Erythroblast (primary cell): ENCODE measurements around the gene PRSS3.
"Not testable (repeated sequence)": the region's sequence is repeated elsewhere in the genome, so short reads cannot be mapped to it uniquely, and the experiment has no call there.

Source experiments
- DNase-seq, 2 experiments: peaks; one replicate each; lab custom pipeline; 2025; lab: John Stamatoyannopoulos, UW
- GATA1 ChIP-seq: IDR thresholded peaks from 2 replicates; pipeline ENCODE4 v1.6.1; 2011; ENCODE audit warnings: low read depth, mild to moderate bottlenecking, control low read depth, low read length, moderate library complexity
- POLR2A ChIP-seq: IDR thresholded peaks from 2 replicates; pipeline ENCODE4 v1.6.1; 2011; ENCODE audit warnings: mild to moderate bottlenecking, low read length

The PRSS3 gene

DNA sequence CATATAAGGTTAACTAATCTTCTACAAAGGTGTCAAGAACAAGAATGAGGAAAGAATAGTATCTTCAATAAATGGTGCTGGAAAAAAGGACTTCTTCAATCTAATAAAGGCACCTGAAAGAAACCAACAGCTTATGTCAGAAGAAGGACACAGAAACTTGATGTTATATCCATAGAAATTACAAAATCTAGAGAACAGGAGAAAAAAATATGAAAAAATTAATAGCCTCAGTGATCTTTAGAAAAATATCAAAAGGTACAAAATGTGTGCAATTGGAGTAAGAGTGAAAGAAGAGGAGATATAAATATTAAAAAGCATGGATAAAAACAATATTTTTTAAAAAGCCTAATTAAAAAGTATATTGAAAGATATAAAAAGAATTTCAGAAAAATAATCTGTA is 18.8 kb upstream of the PRSS3 start:
- TF ChIP-seq GATA1 (no peak), POLR2A (no peak)
- no peak for DNase-seq

DNA sequence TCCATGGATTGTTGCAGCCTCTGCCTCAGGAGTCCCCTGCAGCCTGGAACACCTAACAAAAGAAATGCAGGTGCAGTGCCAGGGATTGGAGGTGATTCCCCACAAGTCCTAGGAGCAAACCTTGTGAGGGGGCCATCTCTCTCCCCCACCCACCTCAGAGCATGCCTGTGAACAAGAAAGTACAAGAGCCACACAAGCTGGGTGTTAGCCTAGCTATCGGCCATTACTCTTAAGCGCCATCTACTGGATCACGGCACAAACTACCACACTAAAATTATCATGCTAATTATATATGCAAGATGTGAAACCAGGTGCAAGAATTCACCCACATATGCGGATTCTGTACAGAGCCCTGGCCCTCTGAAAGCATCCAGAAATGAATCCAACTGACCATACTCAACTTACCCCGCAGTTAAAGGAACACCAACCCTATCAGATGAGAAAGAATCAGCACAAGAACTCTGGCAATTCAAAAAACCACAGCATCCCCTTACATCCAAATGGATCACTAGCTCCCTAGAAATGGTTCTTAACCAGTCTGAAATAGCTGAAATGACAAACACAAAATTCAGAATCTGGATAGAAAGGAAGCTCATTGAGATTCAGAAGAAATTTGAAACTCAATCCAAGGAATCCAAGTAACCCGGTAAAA is 16.5 kb upstream of the PRSS3 start:
- peak; percentile 66 to 81 for DNase-seq
- TF ChIP-seq POLR2A (no peak), GATA1 (no peak)

DNA sequence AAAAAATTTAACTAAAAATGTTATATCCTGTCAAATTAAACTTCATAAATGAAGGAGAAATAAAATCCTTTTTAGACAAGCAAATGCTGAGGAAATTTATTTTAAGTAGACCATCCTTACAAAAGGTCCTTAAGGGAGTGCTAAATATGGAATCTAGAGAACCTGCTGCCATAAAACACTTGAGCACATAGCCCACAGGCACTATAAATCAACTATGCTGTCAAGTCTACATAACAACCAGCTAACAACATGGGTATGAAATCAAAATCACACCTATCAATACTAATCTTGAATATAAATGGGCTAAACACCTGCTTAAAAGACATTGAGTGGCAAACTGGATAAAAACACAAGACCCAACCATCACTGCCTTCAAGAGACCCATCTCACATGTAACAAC is 15.1 kb upstream of the PRSS3 start:
- no peak for DNase-seq
- TF ChIP-seq GATA1 = no peak
- no peak for TF ChIP-seq POLR2A

DNA sequence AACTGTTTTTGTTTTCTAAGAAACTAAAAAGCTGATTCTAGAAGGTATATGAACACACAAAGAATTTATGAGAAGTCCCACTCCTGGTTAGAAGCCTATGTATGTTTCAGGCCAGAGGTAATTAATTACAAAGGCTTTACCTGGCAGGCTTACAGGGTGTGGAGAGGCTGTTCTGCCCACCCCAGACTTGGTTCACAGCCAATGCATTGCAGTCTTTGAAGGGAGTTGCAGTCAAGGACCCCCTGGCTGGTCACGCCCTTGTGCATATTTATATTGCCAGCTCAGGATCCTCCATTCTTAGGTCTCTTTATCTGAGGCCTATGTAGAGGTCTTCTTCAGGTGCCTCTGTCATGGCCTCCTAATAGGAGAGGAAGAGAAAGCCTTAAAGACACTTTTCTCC is 13.6 kb upstream of the PRSS3 start:
- no peak for DNase-seq
- TF ChIP-seq GATA1 = no peak
- TF ChIP-seq POLR2A = no peak

GRCh38 chr9:33782395-33783152 is 12.8 kb upstream of the PRSS3 start:
- DNase-seq = no peak
- TF ChIP-seq GATA1 (no peak), POLR2A (no peak)

DNA sequence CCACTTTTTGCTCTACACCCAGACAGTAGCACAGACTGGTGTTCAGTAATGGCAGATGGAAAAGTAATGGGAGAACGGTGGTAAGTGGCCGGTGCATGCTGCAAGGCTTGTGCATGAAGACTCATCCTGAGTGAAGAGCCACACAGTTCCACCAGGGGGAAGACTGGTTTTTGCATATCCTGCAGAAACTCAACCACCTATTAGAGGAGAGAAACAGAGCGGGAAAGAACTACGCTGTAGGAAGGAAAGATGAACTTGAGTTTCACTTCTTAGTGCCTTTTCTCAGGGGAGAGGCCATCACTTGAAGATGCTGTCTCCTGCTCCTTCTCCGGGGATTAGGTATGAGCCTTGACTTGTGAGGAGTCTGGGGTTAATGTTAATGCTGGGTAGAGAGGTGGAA is 9.4 kb upstream of the PRSS3 start:
- no peak for TF ChIP-seq POLR2A
- no peak for TF ChIP-seq GATA1
- peak; percentile 13 to 16 for DNase-seq

GRCh38 chr9:33786681-33787080 is 8.7 kb upstream of the PRSS3 start:
- TF ChIP-seq POLR2A = no peak
- no peak for TF ChIP-seq GATA1
- DNase-seq = no peak

DNA sequence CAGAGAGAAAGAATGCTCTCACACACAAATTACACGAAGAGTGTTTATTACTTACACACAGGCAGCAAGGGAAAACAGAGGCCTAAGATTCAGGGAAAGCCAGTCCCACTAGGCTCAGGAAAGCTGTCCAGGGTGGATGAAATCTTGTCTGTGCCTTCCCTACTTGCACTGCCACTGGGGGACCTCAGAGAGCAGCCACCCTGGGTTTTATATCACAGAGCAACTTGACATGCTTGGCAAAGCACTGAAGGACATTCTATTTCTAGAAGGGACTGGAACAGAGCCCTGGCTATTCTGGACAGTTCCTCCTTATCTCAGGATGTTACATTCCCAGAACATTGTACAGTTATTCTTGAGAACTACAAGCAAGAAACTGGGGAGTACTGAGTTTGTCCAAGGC is 7.5 kb upstream of the PRSS3 start:
- DNase-seq = no peak
- TF ChIP-seq GATA1 (no peak), POLR2A (no peak)

- DNase-seq = not testable (repeated sequence)
Observed at GRCh38 chr9:33789429-33789828, 5.9 kb upstream of the PRSS3 start.

- TF ChIP-seq GATA1 = no peak
- no peak for TF ChIP-seq POLR2A
- DNase-seq = peak; percentile 25 to 56
Observed at GRCh38 chr9:33791117-33791516, 4.2 kb upstream of the PRSS3 start.

- not testable (repeated sequence) for DNase-seq
Observed at GRCh38 chr9:33793496-33793895, 1.9 kb upstream of the PRSS3 start.

DNA sequence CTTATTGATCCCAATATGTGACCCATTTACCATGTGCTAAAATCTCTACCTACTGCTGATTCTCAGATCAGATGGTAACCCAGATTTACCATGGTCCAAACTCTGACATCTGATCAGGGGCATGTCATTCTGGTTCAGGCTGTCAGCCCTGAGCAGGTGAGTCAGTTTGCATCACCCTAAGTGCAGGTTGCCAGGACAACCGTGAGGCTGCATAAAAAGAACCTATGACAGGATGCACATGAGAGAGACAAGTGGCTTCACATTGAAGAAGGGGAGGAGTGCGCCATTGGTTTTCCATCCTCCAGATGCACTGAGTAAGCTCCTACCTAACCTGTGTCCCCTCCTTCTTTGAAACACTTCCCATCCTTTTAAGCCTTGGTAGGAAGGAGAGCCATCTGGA is 801 bp upstream of the PRSS3 start:
- no peak for DNase-seq
- TF ChIP-seq POLR2A (no peak), GATA1 (no peak)

- DNase-seq = no peak
Observed at GRCh38 chr9:33795819-33796218, 458 bp downstream of the PRSS3 start.

DNA sequence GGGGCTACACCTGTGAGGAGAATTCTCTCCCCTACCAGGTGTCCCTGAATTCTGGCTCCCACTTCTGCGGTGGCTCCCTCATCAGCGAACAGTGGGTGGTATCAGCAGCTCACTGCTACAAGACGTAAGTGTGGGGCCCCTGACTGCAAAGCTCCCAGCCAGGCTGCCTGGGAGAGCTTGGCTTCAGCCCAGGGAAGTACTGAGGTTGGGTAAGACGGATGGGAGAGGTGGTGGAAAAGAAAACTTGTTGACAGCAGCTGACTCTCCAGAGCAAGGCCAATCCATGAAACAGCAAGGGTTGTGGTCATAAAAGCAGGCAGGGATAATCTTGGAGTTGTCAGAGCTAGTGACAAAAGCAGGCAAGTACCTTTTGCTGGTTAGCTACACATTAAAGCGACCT is 1.3 kb downstream of the PRSS3 start:
- DNase-seq = not testable (repeated sequence)

More at GRCh38 chr9:33795819-33796218, 458 bp downstream of the PRSS3 start:
- TF ChIP-seq GATA1 (no peak), POLR2A (no peak)

GRCh38 chr9:33797837-33798236 is 2.5 kb downstream of the PRSS3 start:
- DNase-seq = no peak
- no peak for TF ChIP-seq GATA1
- TF ChIP-seq POLR2A = no peak
